Spleen (tissue), 3 donors: ENCODE results near the gene SMIM21.

Experiments
- POLR2A ChIP-seq, 3 donors: fragments of 450-650 bp; IDR thresholded peaks; one replicate each; pipeline ENCODE4 v1.5.1; 2017; ENCODE audit warnings: antibody characterized with exemption in 3 of 3, mild to moderate bottlenecking in 1 of 3
- POLR2AphosphoS5 ChIP-seq, 3 donors: sonication (generic); formaldehyde crosslinking; IDR thresholded peaks; one replicate each; pipeline ENCODE4 v1.5.1; 2017; ENCODE audit warnings: antibody characterized with exemption in 3 of 3

DNA sequence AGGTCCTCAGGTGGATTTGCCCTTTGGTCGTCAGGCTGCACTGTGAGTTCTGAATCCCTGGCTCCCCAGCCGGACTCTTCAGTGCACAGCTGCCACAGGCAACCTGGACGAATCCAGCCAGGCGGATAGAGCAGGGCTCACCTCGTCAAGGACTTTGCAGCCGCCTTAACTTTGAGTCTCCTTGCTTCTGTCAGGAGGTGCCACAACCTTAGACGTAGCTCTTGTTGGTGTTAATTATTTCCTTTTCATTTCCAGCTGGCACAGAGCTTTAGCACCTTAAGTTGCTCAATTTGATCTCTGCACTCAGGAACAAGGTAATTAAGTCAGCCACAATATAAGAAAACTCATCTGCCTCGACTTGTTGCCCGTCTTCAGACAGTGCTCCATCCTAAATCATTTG lies 17.7 kb downstream of the SMIM21 start:
- TF ChIP-seq POLR2AphosphoS5 (IDR thresholded peaks at IDR 0.05) (no peak), POLR2A (IDR thresholded peaks at IDR 0.05) (no peak)
